Colonic mucosa (tissue), 4 donors: ENCODE measurements around the gene PKD2L1. TPM values are rescaled to one million over a fixed set of nuclear protein-coding genes. Genes with fewer than 3 reads are reported as not detected.

Experiments used
- DNase-seq: peaks from one replicate; pipeline ENCODE4 v3.0.0-alpha.2; 2020
- H3K27ac ChIP-seq: fragments of 200-600 bp; one replicate; pipeline ENCODE4 v1.8.0; 2021
- H3K27me3 ChIP-seq: fragments of 200-600 bp; one replicate; pipeline ENCODE4 v1.8.0; 2021
- H3K36me3 ChIP-seq: fragments of 200-600 bp; one replicate; pipeline ENCODE4 v1.8.0; 2021
- H3K4me1 ChIP-seq: fragments of 200-600 bp; one replicate; pipeline ENCODE4 v1.8.0; 2021; ENCODE audit warnings: mild to moderate bottlenecking
- H3K4me3 ChIP-seq: fragments of 200-600 bp; one replicate; pipeline ENCODE4 v1.8.0; 2021
- H3K9ac ChIP-seq, 2 donors: one replicate each; pipeline ENCODE4 v1.7.0; 2013; ENCODE audit warnings: control low read depth in 2 of 2, low read depth in 2 of 2, low read length in 2 of 2
- H3K9me3 ChIP-seq: fragments of 200-600 bp; one replicate; pipeline ENCODE4 v1.8.0; 2021
- CTCF ChIP-seq: fragments of 200-600 bp; IDR thresholded peaks from one replicate; pipeline ENCODE4 v1.8.0; 2022; ENCODE audit warnings: antibody characterized with exemption, mild to moderate bottlenecking
- intact Hi-C: fragments of 100-400 bp; cut with DNase I; formaldehyde crosslinking; loops from one replicate; pipeline ENCODE4 v1.14.1; 2022
- total RNA-seq, 2 donors: library from RNA; stranded (reverse); fragmentation: NEBNext Ultra II Directional in 1 of 2; extraction: Animal tissue kit (Norgen Biotek cat#: 25700) in 1 of 2; gene quantifications; one replicate each; pipeline ENCODE4 v1.2.1, GENCODE V29; 2021
- donor health status: healthy.
- donor health status: DM: no; HTN: no; CAD: no.
- donor health status: DM: no; HTN: no; CAD: no.

Gene PKD2L1
- total RNA-seq, 2 donors from 2014 or later, result 0.50 to 0.52 TPM

- H3K9me3 ChIP-seq, result no peaks in the 10 kb centered on the region
- intact Hi-C loops, result no loop called here
- no peaks in the 10 kb centered on the region for H3K36me3 ChIP-seq
- TF ChIP-seq CTCF, result no peak
- no peak for DNase-seq
- no peak overlapping the region for H3K27ac ChIP-seq
- no peak overlapping the region for H3K9ac ChIP-seq
- H3K4me1 ChIP-seq, result no peaks in the 10 kb centered on the region
- no peak overlapping the region for H3K4me3 ChIP-seq
- no peaks in the 10 kb centered on the region for H3K27me3 ChIP-seq
Observed at GRCh38 chr10:100248820-100249219, 81.2 kb downstream of the PKD2L1 start.

- H3K27me3 ChIP-seq, result no peaks in the 10 kb centered on the region
- no peak overlapping the region for H3K4me3 ChIP-seq
- DNase-seq, result no peak
- no peak overlapping the region for H3K9ac ChIP-seq
- intact Hi-C loops, result no loop called here
- no peak overlapping the region for H3K27ac ChIP-seq
- H3K9me3 ChIP-seq, result no peaks in the 10 kb centered on the region
- TF ChIP-seq CTCF, result no peak
- H3K36me3 ChIP-seq, result no peaks in the 10 kb centered on the region
- no peaks in the 10 kb centered on the region for H3K4me1 ChIP-seq
Observed at GRCh38 chr10:100245484-100246220, 84.4 kb downstream of the PKD2L1 start.

DNA sequence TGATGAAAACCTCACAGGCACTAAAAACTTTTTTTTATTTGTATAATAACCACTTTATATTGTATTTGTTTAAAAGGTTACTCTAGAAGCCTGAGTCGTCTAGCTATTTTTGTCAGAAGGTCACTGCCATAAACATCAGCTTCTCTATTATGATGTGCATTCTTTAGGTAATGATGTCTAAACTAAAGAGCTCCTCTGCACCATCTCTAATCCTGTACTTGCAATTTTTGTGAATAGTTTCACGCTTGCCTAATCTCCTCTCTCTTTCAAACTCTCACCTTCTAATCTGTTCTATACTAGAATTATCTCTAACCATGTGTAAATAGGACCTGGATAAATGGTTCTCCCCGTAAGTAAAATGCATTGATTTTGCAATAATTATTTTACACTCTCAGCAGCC, 90.2 kb downstream of the PKD2L1 start:
- Histone ChIP-seq H3K27ac (no peak overlapping the region), H3K4me1 (no peaks in the 10 kb centered on the region), H3K36me3 (peaks cover 6% of the 10 kb centered on the region), H3K9me3 (no peaks in the 10 kb centered on the region), H3K9ac (no peak overlapping the region), H3K4me3 (no peak overlapping the region), H3K27me3 (no peaks in the 10 kb centered on the region)
- intact Hi-C loops, result no loop called here
- no peak for DNase-seq
- TF ChIP-seq CTCF, result no peak

- H3K9me3 ChIP-seq, result no peaks in the 10 kb centered on the region
- H3K4me3 ChIP-seq, result no peak overlapping the region
- H3K4me1 ChIP-seq, result no peaks in the 10 kb centered on the region
- H3K27ac ChIP-seq, result no peak overlapping the region
- no peak for DNase-seq
- no peak overlapping the region for H3K9ac ChIP-seq
- TF ChIP-seq CTCF, result no peak
- H3K27me3 ChIP-seq, result no peaks in the 10 kb centered on the region
- intact Hi-C loops, result no loop called here
- peaks cover 6% of the 10 kb centered on the region for H3K36me3 ChIP-seq
Observed at GRCh38 chr10:100238429-100238828, 91.6 kb downstream of the PKD2L1 start.

Other genes starting within 250 kb of the PKD2L1 start
- gene CPN1, start 248.4 kb downstream of the PKD2L1 start, total RNA-seq, result not detected
- 10 to 100 TPM; 50.0 to 58.4 TPM for gene ERLIN1, start 144.2 kb downstream of the PKD2L1 start, total RNA-seq
- 10 to 100 TPM; 21.1 to 23.0 TPM for gene CHUK, start 100.6 kb downstream of the PKD2L1 start, total RNA-seq
- 10 to 100 TPM; 15.3 to 21.4 TPM for gene CWF19L1, start 62.6 kb downstream of the PKD2L1 start, total RNA-seq
- gene BLOC1S2, start 43.5 kb downstream of the PKD2L1 start, total RNA-seq, result 10 to 100 TPM; 20.6 to 21.5 TPM
- 100 to 1,000 TPM; 159 to 513 TPM for gene SCD, start 17.0 kb upstream of the PKD2L1 start, total RNA-seq
- gene WNT8B, start 132.8 kb upstream of the PKD2L1 start, total RNA-seq, result not detected
- 10 to 100 TPM in 1 of 2 donors, 1 to 10 TPM in 1; 6.3 to 13.2 TPM for gene SEC31B, start 189.6 kb upstream of the PKD2L1 start, total RNA-seq
- gene NDUFB8, start 199.6 kb upstream of the PKD2L1 start, total RNA-seq, result 100 to 1,000 TPM; 189 to 243 TPM
- gene HIF1AN, start 205.7 kb upstream of the PKD2L1 start, total RNA-seq, result 10 to 100 TPM; 28.9 to 42.4 TPM